Transverse colon (tissue), 4 donors: ENCODE results near the gene IDUA. TPM values are rescaled to one million over a fixed set of nuclear protein-coding genes. Genes with fewer than 3 reads are reported as not detected.

ENCODE experiments used
- DNase-seq: peaks from one replicate; pipeline ENCODE4 v3.0.0-alpha.2; 2019
- H3K27ac ChIP-seq, 4 donors: fragments of 200-600 bp; sonication (generic); 2 replicates each; pipeline ENCODE4 v1.5.1; 2016 to 2018; ENCODE audit warnings: inconsistent platforms in 4 of 4
- H3K27me3 ChIP-seq: fragments of 200-600 bp; sonication (generic); 2 replicates; pipeline ENCODE4 v1.5.1; 2017; ENCODE audit warnings: inconsistent platforms
- H3K36me3 ChIP-seq, 4 donors: fragments of 200-600 bp; sonication (generic); 2 replicates each; pipeline ENCODE4 v1.5.1; 2017 to 2019; ENCODE audit warnings: inconsistent platforms in 4 of 4
- H3K4me1 ChIP-seq, 4 donors: fragments of 200-600 bp; sonication (generic); 2 replicates each; pipeline ENCODE4 v1.5.1; 2017 to 2020; ENCODE audit warnings: inconsistent platforms in 4 of 4
- H3K4me3 ChIP-seq, 4 donors: fragments of 200-600 bp; sonication (generic); 1 replicate in 1 of 4; 2 replicates in 3 of 4; pipeline versions ENCODE4 v1.5.1 to v1.6.1; 2017 to 2019; ENCODE audit warnings: inconsistent platforms in 4 of 4
- H3K9me3 ChIP-seq, 2 donors: fragments of 200-600 bp; sonication (generic); 2 replicates each; pipeline ENCODE4 v1.5.1; 2017 to 2019; ENCODE audit warnings: inconsistent platforms in 2 of 2
- CTCF ChIP-seq, 5 experiments: fragments of 200-600 bp in 3 of 5; fragments of 450-650 bp in 2 of 5; sonication (generic) in 3 of 5; IDR thresholded peaks; 1 replicate in 2 of 5; 2 replicates in 3 of 5; pipeline ENCODE4 v1.5.1; 2016 to 2017; ENCODE audit warnings: antibody characterized with exemption in 5 of 5, inconsistent platforms in 3 of 5, mild to moderate bottlenecking in 2 of 5, moderate library complexity in 1 of 5
- EP300 ChIP-seq: sonication (generic); formaldehyde crosslinking; IDR thresholded peaks from one replicate; pipeline ENCODE4 v1.6.1; 2017; ENCODE audit warnings: antibody characterized with exemption, low read depth
- POLR2A ChIP-seq: fragments of 450-650 bp; IDR thresholded peaks from one replicate; pipeline ENCODE4 v1.6.1; 2016; ENCODE audit warnings: antibody characterized with exemption, mild to moderate bottlenecking, moderate library complexity
- POLR2AphosphoS5 ChIP-seq, 3 donors: sonication (generic); formaldehyde crosslinking; IDR thresholded peaks; one replicate each; pipeline ENCODE4 v1.6.1; 2016; ENCODE audit warnings: antibody characterized with exemption in 3 of 3
- WGBS, 2 donors: methylation state at CpG; one replicate each; pipeline ENCODE4 v1.1.5; 2018; ENCODE audit warnings: low coverage in 1 of 2; 5-methylcytosine and 5-hydroxymethylcytosine counted together
- in situ Hi-C, 4 donors: fragments of 200-750 bp; cut with MboI; loops; one replicate each; pipeline versions ENCODE4 v1.15.0 to v1.15.1; 2017; ENCODE audit warnings: low sequenced_read_pairs in 3 of 4, low pct_ligation_motif_present in 1 of 4, low pct_unique_long_range_greater_than_20kb in 1 of 4
- intact Hi-C: fragments of 100-400 bp; cut with DNase I; formaldehyde crosslinking; loops from one replicate; pipeline ENCODE4 v1.15.1; 2023; ENCODE audit warnings: low total_unique reads
- total RNA-seq, 4 donors: library from RNA; depleted of rRNA; stranded (reverse); fragments of >200 nt; gene quantifications; one replicate each; pipeline ENCODE4 v1.1.0, GENCODE V29; 2016

IDUA gene
- total RNA-seq, 4 donors from 2014 or later, result 25.9 to 78.6 (median 40.4) TPM

GRCh38 chr4:1036095-1036494 is 49.3 kb downstream of the IDUA start:
- Histone ChIP-seq H3K4me3 (no peak overlapping the region), H3K27ac (no peak overlapping the region), H3K27me3 (peaks cover 42% of the 10 kb centered on the region), H3K4me1 (peaks cover 0 to 31% (median 9%) of the 10 kb centered on the region in 4 donors), H3K36me3 (no peaks in the 10 kb centered on the region), H3K9me3 (no peaks in the 10 kb centered on the region)
- intact Hi-C loops (no loop called here), in situ Hi-C loops (no loop called here)
- DNase-seq, result no peak
- WGBS, 2 donors, result 78% methylated on average over 2 of the region's 15 CpGs; no CpG with 5 or more reads in 1 of the 2 donors
- TF ChIP-seq POLR2AphosphoS5 (IDR thresholded peaks at IDR 0.05) (no peak), CTCF (IDR thresholded peaks at IDR 0.05) (no peak), EP300 (no peak), POLR2A (no peak)

DNA sequence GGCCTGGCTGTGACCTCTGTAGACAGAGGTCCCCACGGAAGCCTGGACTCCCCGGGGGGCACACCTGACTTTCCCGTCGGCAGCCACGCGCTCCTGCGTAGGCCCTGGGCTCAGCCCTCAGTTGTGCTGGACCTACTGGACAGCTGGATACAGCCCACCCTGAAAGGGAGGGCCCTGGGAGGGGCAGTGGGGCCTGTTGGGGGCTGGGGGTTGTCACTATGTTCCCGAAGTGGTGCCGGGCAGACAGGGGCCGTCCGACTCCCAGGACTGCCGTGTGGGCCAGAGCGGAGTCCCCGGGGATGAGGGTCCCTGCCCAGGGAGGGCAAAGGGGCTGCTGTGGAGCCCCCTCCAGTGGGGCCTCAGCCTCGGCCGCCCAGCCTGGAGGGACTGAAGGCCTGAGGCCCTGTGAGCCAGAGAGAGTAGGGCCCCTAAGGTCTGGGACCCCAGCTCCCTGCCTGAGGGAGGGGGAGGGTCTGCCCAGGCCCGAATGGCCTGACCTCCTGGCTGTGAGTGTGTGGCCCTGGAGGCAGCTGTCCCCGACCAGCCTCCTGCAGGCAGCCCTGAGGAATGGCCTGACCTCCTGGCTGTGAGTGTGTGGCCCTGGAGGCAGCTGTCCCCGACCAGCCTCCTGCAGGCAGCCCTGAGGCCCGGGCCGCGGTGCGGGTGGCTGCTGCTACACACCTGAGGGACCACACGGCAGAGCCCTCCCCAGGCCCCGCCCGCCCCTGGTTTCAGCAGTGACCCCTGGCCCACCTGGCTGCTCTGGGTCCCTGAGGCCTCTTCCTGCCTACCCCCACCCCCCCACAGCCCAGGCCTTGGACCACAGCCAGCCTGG is 50.3 kb downstream of the IDUA start:
- Histone ChIP-seq H3K4me1 (peaks cover 0 to 41% (median 18%) of the 10 kb centered on the region in 4 donors), H3K27ac (no peak overlapping the region), H3K4me3 (no peak overlapping the region), H3K9me3 (no peaks in the 10 kb centered on the region), H3K27me3 (peaks cover 38% of the 10 kb centered on the region), H3K36me3 (no peaks in the 10 kb centered on the region)
- DNase-seq, result no peak
- TF ChIP-seq EP300, result no peak
- TF ChIP-seq POLR2AphosphoS5 (IDR thresholded peaks at IDR 0.05), result no peak
- no peak for TF ChIP-seq CTCF (IDR thresholded peaks at IDR 0.05)
- TF ChIP-seq POLR2A, result no peak
- in situ Hi-C loops (no loop called here), intact Hi-C loops (no loop called here)
- WGBS, 2 donors, result 84% methylated on average over 19 of the region's 26 CpGs; no CpG with 5 or more reads in 1 of the 2 donors

DNA sequence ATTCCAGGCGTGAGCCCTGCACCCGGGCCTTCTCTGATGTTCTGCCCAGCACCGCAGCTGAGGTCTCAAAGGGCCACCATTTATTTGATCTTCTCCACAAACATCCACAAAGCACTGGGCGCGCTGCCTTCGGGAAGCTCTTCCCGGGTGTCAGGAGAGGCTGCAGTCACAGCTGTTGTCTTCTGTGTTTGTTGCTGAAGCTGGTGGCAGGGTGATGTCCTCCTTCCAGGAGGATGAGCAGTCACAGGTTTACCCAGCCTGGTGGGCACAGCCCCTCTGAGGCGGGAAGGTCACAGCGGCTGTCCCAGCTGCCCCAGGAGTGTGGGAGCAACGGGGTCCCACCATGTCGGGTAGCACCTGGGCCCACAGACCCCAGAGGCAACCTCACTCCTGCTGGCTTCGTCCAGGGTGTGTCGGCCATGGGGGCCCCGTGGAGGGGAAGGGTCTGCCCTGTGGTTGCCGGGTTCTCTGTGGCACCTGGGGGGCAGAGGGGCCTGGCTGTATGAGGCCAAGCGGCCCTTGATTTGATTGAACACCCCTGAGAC is 52.2 kb downstream of the IDUA start:
- in situ Hi-C loops (no loop called here), intact Hi-C loops (no loop called here)
- Histone ChIP-seq H3K4me3 (no peak overlapping the region), H3K27ac (no peak overlapping the region), H3K36me3 (no peaks in the 10 kb centered on the region), H3K9me3 (no peaks in the 10 kb centered on the region), H3K27me3 (peaks cover 28% of the 10 kb centered on the region), H3K4me1 (peaks cover 0 to 41% (median 24%) of the 10 kb centered on the region in 4 donors)
- WGBS, 2 donors, result 72% methylated on average over 15 of the region's 16 CpGs; no CpG with 5 or more reads in 1 of the 2 donors
- no peak for DNase-seq
- no peak for TF ChIP-seq EP300
- TF ChIP-seq POLR2AphosphoS5 (IDR thresholded peaks at IDR 0.05), result no peak
- no peak for TF ChIP-seq POLR2A
- no peak for TF ChIP-seq CTCF (IDR thresholded peaks at IDR 0.05)

DNA sequence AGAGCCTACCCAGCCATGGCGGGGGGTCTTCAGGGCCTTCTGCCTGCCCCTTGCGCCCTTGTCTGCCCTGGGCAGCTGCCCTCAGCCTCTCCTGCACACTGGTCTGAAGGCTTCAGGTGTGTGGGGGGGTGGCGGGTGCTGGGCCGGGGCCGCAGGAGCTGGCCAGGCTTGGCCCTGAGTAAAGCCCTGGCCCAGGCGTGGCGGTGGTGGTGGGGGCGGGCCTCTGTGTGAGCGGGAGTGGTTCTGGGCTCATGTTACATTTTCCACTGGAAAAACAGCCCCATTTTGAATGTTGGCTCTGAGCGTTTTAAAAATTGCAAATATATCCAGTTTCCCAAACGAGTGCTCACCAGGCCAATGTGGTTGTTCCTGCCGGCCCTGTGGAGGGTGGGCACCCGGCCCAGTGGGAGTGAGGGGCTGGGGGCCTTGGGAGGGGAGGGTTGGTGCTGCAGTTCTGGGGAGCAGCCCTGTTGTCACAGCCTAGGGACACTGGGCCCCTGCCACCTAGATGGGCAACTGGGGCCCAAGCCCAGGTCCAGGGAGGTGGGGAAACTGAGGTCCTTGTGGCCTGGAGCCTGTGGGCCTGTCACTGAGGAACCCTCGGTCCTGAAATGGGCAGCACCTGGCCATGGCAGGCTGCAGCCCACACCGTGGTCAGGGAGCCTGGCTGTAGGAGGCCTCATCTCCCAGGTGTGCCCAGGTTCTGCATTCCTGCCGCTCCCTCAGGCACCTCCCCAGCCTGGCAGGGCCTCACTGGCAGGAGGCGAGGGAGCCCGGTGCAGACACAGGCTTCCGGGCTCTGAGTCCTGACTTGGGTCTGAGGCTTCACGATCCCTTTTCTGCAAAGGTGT is 52.9 kb downstream of the IDUA start:
- no peak overlapping the region for H3K27ac ChIP-seq
- peaks cover 30% of the 10 kb centered on the region for H3K27me3 ChIP-seq
- TF ChIP-seq POLR2AphosphoS5 (IDR thresholded peaks at IDR 0.05) (no peak), EP300 (no peak), POLR2A (no peak), CTCF (IDR thresholded peaks at IDR 0.05) (no peak)
- peaks cover 0 to 44% (median 25%) of the 10 kb centered on the region in 4 donors for H3K4me1 ChIP-seq
- intact Hi-C loops, result no loop called here
- in situ Hi-C loops, result no loop called here
- no peaks in the 10 kb centered on the region for H3K36me3 ChIP-seq
- no peaks in the 10 kb centered on the region for H3K9me3 ChIP-seq
- 47% methylated on average over 12 of the region's 20 CpGs; no CpG with 5 or more reads in 1 of the 2 donors for WGBS, 2 donors
- H3K4me3 ChIP-seq, result no peak overlapping the region
- DNase-seq, result peak; percentile 44
